OCI-LY1 (cell line): ENCODE data around the gene FAM228A.

Experiments used
- H2AFZ ChIP-seq: fragments of 200-600 bp; sonication (generic), shearing (Covaris generic); 2 replicates; pipeline ENCODE4 v1.6.0; 2014; ENCODE audit warnings: antibody characterized with exemption, mild to moderate bottlenecking, low read length
- H3F3A ChIP-seq: fragments of 200-600 bp; sonication (generic), shearing (Covaris generic); 2 replicates; pipeline ENCODE4 v1.6.0; 2014; ENCODE audit warnings: mild to moderate bottlenecking, antibody characterized with exemption, low read length, moderate library complexity; ENCODE audit not compliant: insufficient read depth
- H3K27ac ChIP-seq: fragments of 200-600 bp; sonication (generic); 2 replicates; pipeline ENCODE4 v1.5.1; 2014; ENCODE audit warnings: low read length, mixed run types, mild to moderate bottlenecking, low read depth; ENCODE audit not compliant: poor library complexity, severe bottlenecking
- H3K27me3 ChIP-seq: fragments of 200-600 bp; sonication (generic); 2 replicates; pipeline ENCODE4 v1.6.0; 2014; ENCODE audit warnings: antibody characterized with exemption, mild to moderate bottlenecking, low read length, moderate library complexity; ENCODE audit not compliant: insufficient read depth
- H3K36me3 ChIP-seq: fragments of 200-600 bp; sonication (generic); 2 replicates; pipeline ENCODE4 v1.6.1; 2014; ENCODE audit warnings: mild to moderate bottlenecking, antibody characterized with exemption, low read length, moderate library complexity, mixed read lengths; ENCODE audit not compliant: insufficient read depth
- H3K4me1 ChIP-seq: fragments of 200-600 bp; sonication (generic); 2 replicates; pipeline ENCODE4 v1.5.1; 2014; ENCODE audit warnings: mild to moderate bottlenecking, low read length, moderate library complexity; ENCODE audit not compliant: insufficient read depth, severe bottlenecking
- H3K4me2 ChIP-seq: fragments of 200-600 bp; sonication (generic), shearing (Covaris generic); 2 replicates; pipeline ENCODE4 v1.6.1; 2014; ENCODE audit warnings: low read length
- H3K4me3 ChIP-seq: fragments of 200-600 bp; sonication (generic); 2 replicates; pipeline ENCODE4 v1.5.1; 2014; ENCODE audit warnings: low read length, low read depth, mild to moderate bottlenecking, mixed read lengths; ENCODE audit not compliant: poor library complexity, severe bottlenecking
- H3K79me2 ChIP-seq: fragments of 200-600 bp; shearing (Covaris generic); 2 replicates; pipeline ENCODE4 v1.6.1; 2016; ENCODE audit warnings: mixed run types, low read length, mixed read lengths; ENCODE audit not compliant: insufficient read depth
- H3K9ac ChIP-seq: fragments of 200-600 bp; sonication (generic), shearing (Covaris generic); 2 replicates; pipeline ENCODE4 v1.6.1; 2014; ENCODE audit warnings: mild to moderate bottlenecking, low read length, mixed read lengths
- H3K9me2 ChIP-seq: fragments of 200-600 bp; sonication (generic), shearing (Covaris generic); 2 replicates; pipeline ENCODE4 v1.6.1; 2014; ENCODE audit warnings: low read depth, mild to moderate bottlenecking, low read length, mixed read lengths
- H3K9me3 ChIP-seq: fragments of 200-600 bp; shearing (Covaris generic); 2 replicates; pipeline ENCODE4 v1.6.1; 2014; ENCODE audit warnings: low read length, mixed read lengths
- H4K20me1 ChIP-seq: fragments of 200-600 bp; sonication (generic), shearing (Covaris generic); 2 replicates; pipeline ENCODE4 v1.6.0; 2016; ENCODE audit warnings: mild to moderate bottlenecking, low read length; ENCODE audit not compliant: insufficient read depth
- CTCF ChIP-seq: fragments of 200-600 bp; sonication (generic), shearing (Covaris generic); IDR thresholded peaks from 2 replicates; pipeline ENCODE4 v1.5.1; 2017; ENCODE audit warnings: mild to moderate bottlenecking, antibody characterized with exemption, low read length, moderate library complexity, mixed read lengths
- EZH2 ChIP-seq: fragments of 200-600 bp; sonication (generic), shearing (Covaris generic); IDR thresholded peaks from 2 replicates; pipeline ENCODE4 v1.8.0; 2017; ENCODE audit warnings: borderline replicate concordance, mixed run types, mild to moderate bottlenecking, antibody characterized with exemption, low read length, moderate library complexity, mixed read lengths

FAM228A gene

GRCh38 chr2:24162494-24162893 lies 12.4 kb upstream of the FAM228A start:
- H3K4me1 ChIP-seq: no peaks in the 10 kb centered on the region
- no peak overlapping the region for H3K27ac ChIP-seq
- H3K27me3 ChIP-seq: no peaks in the 10 kb centered on the region
- H3K36me3 ChIP-seq: no peaks in the 10 kb centered on the region
- TF ChIP-seq CTCF: no peak
- TF ChIP-seq EZH2: no peak
- no peak overlapping the region for H3K9ac ChIP-seq
- no peak overlapping the region for H3K4me2 ChIP-seq
- H4K20me1 ChIP-seq: no peaks in the 10 kb centered on the region
- no peak overlapping the region for H3K4me3 ChIP-seq
- H2AFZ ChIP-seq: no peak overlapping the region
- 0 out of 2 replicates have a peak, but pooled peaks cover 4% of the 10 kb centered on the region for H3K9me3 ChIP-seq
- no peaks in the 10 kb centered on the region for H3K9me2 ChIP-seq
- no peaks in the 10 kb centered on the region for H3F3A ChIP-seq
- no peaks in the 10 kb centered on the region for H3K79me2 ChIP-seq

- Histone ChIP-seq H3F3A (no peaks in the 10 kb centered on the region), H3K9me3 (0 out of 2 replicates have a peak, but pooled peaks cover 4% of the 10 kb centered on the region), H3K36me3 (no peaks in the 10 kb centered on the region), H2AFZ (no peak overlapping the region), H3K27me3 (no peaks in the 10 kb centered on the region), H3K4me1 (no peaks in the 10 kb centered on the region), H3K9ac (no peak overlapping the region), H3K4me2 (no peak overlapping the region), H3K4me3 (no peak overlapping the region), H4K20me1 (no peaks in the 10 kb centered on the region), H3K79me2 (no peaks in the 10 kb centered on the region), H3K9me2 (no peaks in the 10 kb centered on the region), H3K27ac (no peak overlapping the region)
- no peak for TF ChIP-seq EZH2
- no peak for TF ChIP-seq CTCF
Measured at GRCh38 chr2:24163186-24163585, 11.7 kb upstream of the FAM228A start.

- Histone ChIP-seq H3K27ac (no peak overlapping the region), H3K27me3 (no peaks in the 10 kb centered on the region), H3K79me2 (no peaks in the 10 kb centered on the region), H3K4me1 (no peaks in the 10 kb centered on the region), H3K9me2 (no peaks in the 10 kb centered on the region), H3K36me3 (no peaks in the 10 kb centered on the region), H3K9ac (no peak overlapping the region), H2AFZ (no peak overlapping the region), H3F3A (no peaks in the 10 kb centered on the region), H3K9me3 (0 out of 2 replicates have a peak, but pooled peaks cover 4% of the 10 kb centered on the region), H3K4me2 (no peak overlapping the region), H3K4me3 (no peak overlapping the region), H4K20me1 (no peaks in the 10 kb centered on the region)
- TF ChIP-seq EZH2 (no peak), CTCF (no peak)
Measured at GRCh38 chr2:24163601-24164000, 11.3 kb upstream of the FAM228A start.
